Measurements from ENCODE around the gene TMIE. TPM values are rescaled to one million over a fixed set of nuclear protein-coding genes. Genes with fewer than 3 reads are reported as not detected.

TMIE gene
- total and polyA plus RNA-seq, 2 of the 8 experiments (the other 6 are each of a cell fraction or from before 2014, with no cell fraction given) = 0.45 to 0.67 TPM

DNA sequence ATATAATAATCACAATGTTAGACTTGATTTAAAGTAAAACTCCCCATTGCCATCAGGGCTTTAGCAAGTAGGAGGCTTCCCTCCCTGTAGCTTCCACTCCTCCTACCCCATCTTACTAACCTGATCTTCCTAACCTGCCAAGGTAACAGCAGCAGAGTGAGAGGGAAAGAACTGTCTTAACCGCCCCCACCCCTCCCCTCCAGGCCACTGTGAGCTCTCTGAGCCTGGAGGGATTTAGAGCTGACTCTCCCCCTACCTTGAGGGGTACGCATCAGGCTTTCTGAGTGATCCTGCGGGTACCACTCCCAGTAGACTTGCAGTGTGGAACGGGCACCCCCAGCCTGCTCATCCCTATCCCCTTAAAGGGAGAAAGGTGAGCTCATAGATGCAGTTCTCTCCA, 27.8 kb downstream of the TMIE start:
- no peak overlapping the region for H2AFZ ChIP-seq (ENCODE audit: low read length)
- H3K56ac ChIP-seq (replicated peaks; ENCODE audit: insufficient read length, low read depth, low read length) = no peak overlapping the region
- no peak overlapping the region for H2BK15ac ChIP-seq (ENCODE audit: low read length)
- H2BK120ac ChIP-seq (replicated peaks; ENCODE audit: low read depth, low read length) = no peak overlapping the region
- H4K20me1 ChIP-seq (replicated peaks in 1 of 2; ENCODE audit: control insufficient read depth in 1 of 2, insufficient read depth in 2 of 2, low read length in 2 of 2) = peaks cover 0 to 1% of the 10 kb centered on the region in 2 experiments
- FAIRE-seq (no peak), DNase-seq (ENCODE audit: low read depth in 1 of 2, low spot score in 2 of 2) (peak in 1 of 2 experiments; percentile 43)
- H3K79me2 ChIP-seq (ENCODE audit: control insufficient read depth in 1 of 2, insufficient read depth in 2 of 2, low read length in 2 of 2) = no peaks in the 10 kb centered on the region
- H3K23me2 ChIP-seq (ENCODE audit: low read depth, low read length) = no peaks in the 10 kb centered on the region
- no peak overlapping the region for H3K4ac ChIP-seq (replicated peaks; ENCODE audit: insufficient read length, low read depth, low read length)
- no peak overlapping the region for H2AK5ac ChIP-seq (ENCODE audit: low read depth, low read length)
- no peak overlapping the region; the same call in 1 of the 2 replicates for H4K8ac ChIP-seq (ENCODE audit: extremely low read depth, insufficient read depth, low read length)
- H3K4me2 ChIP-seq (ENCODE audit: insufficient read depth in 1 of 2, low read depth in 2 of 2, low read length in 2 of 2) = no peak overlapping the region
- H2BK5ac ChIP-seq (ENCODE audit: low read depth, low read length) = no peak overlapping the region
- CTCF ChIA-PET (ENCODE audit: partially characterized antibody) = interaction anchor here (0.6 to 1.8 kb wide), 5 partner anchors 12 to 269 kb away, joined by 3 to 22 read pairs (median 3); partner anchors contain the start of gene PRSS50
- no peak overlapping the region for H3K9ac ChIP-seq (replicated peaks in 1 of 4; ENCODE audit: extremely low read depth in 1 of 4, low read depth in 3 of 4, low read length in 3 of 4)
- no peak overlapping the region for H4K5ac ChIP-seq (ENCODE audit: insufficient read length, low read depth, low read length)
- H3K27ac ChIP-seq (ENCODE audit: low read depth, low read length) = no peak overlapping the region
- 69% methylated on average over 4 of the region's 4 CpGs; no CpG with 5 or more reads in 1 of the 2 experiments for WGBS, 2 experiments (ENCODE audit: extremely low coverage in 1 of 2, insufficient coverage in 1 of 2, insufficient read length in 1 of 2, insufficient replicate concordance in 2 of 2, low coverage in 1 of 2, low lambda C conversion rate in 2 of 2, missing lambda C conversion rate in 1 of 2)
- no peak overlapping the region for H2BK12ac ChIP-seq (ENCODE audit: low read depth, low read length)
- peaks cover 0 to 5% (median 0%) of the 10 kb centered on the region in 4 experiments; a peak in 2 of 7 replicates for H3K4me1 ChIP-seq (replicated peaks in 1 of 4; ENCODE audit: control insufficient read depth in 3 of 4, insufficient read depth in 4 of 4, low read length in 3 of 4)
- H2BK20ac ChIP-seq (ENCODE audit: low read length) = no peak overlapping the region
- H3K23ac ChIP-seq (ENCODE audit: insufficient read length) = no peak overlapping the region
- H3K27me3 ChIP-seq (replicated peaks in 1 of 4; ENCODE audit: control insufficient read depth in 3 of 4, extremely low read depth in 1 of 4, insufficient read depth in 3 of 4, low read length in 3 of 4) = no peaks in the 10 kb centered on the region
- no peak overlapping the region for H4K91ac ChIP-seq (replicated peaks; ENCODE audit: insufficient read length, low read length)
- POLR2A ChIA-PET (ENCODE audit: partially characterized antibody) = interaction anchor here (0.7 kb wide), 1 partner anchor 170 kb away, joined by 3 read pairs; no protein-coding TSS in a partner anchor
- no peak overlapping the region for H3K4me3 ChIP-seq (ENCODE audit: extremely low read depth in 1 of 4, insufficient read depth in 2 of 4, low read depth in 3 of 4, low read length in 4 of 4)
- no peak overlapping the region for H3K18ac ChIP-seq (ENCODE audit: extremely low read depth, low read length)
- H3K9me3 ChIP-seq (ENCODE audit: insufficient read depth in 2 of 2, low read depth in 1 of 2, low read length in 1 of 2) = no peaks in the 10 kb centered on the region
- H3K14ac ChIP-seq (ENCODE audit: insufficient read length) = no peak overlapping the region
- no peaks in the 10 kb centered on the region for H3K79me1 ChIP-seq (ENCODE audit: low read depth, low read length)
- no peaks in the 10 kb centered on the region for H3K36me3 ChIP-seq (ENCODE audit: control insufficient read depth in 2 of 4, insufficient read depth in 4 of 4, low read length in 3 of 4)
- no peak for TF ChIP-seq NANOG (IDR thresholded peaks at IDR 0.05; ENCODE audit: insufficient read depth, low read depth, low read length, poor library complexity, severe bottlenecking)
- TF ChIP-seq TAF1 (IDR thresholded peaks at IDR 0.05; ENCODE audit: low read depth, low read length) = no peak
- no peak for TF ChIP-seq YY1 (IDR thresholded peaks at IDR 0.05; ENCODE audit: low read depth, low read length)
- no peak for TF ChIP-seq RXRA (IDR thresholded peaks at IDR 0.05; ENCODE audit: insufficient read depth, low read depth, low read length)
- TF ChIP-seq FOSL1 (IDR thresholded peaks at IDR 0.05; ENCODE audit: insufficient read depth, low read depth, low read length) = no peak
- TF ChIP-seq, protein P1, sequence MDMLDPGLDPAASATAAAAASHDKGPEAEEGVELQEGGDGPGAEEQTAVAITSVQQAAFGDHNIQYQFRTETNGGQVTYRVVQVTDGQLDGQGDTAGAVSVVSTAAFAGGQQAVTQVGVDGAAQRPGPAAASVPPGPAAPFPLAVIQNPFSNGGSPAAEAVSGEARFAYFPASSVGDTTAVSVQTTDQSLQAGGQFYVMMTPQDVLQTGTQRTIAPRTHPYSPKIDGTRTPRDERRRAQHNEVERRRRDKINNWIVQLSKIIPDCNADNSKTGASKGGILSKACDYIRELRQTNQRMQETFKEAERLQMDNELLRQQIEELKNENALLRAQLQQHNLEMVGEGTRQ (IDR thresholded peaks at IDR 0.05; ENCODE audit: low read length) = no peak
- no peak for TF ChIP-seq JUN (IDR thresholded peaks at IDR 0.05; ENCODE audit: low read depth, low read length)
- TF ChIP-seq GABPA (IDR thresholded peaks at IDR 0.05; ENCODE audit: borderline replicate concordance, insufficient read depth, low read length) = no peak
- TF ChIP-seq TAF7 (optimal IDR thresholded peaks at IDR 0.05; ENCODE audit: borderline replicate concordance, low read depth, low read length) = no peak
- no peak for TF ChIP-seq SP2 (IDR thresholded peaks at IDR 0.05; ENCODE audit: low read length)
- TF ChIP-seq TEAD4 (IDR thresholded peaks at IDR 0.05; ENCODE audit: low read depth, low read length) = no peak
- no peak for TF ChIP-seq RBBP5 (IDR thresholded peaks at IDR 0.05; ENCODE audit: borderline replicate concordance, low read depth, low read length)
- TF ChIP-seq POU5F1 (IDR thresholded peaks at IDR 0.05; ENCODE audit: low read depth, low read length) = no peak
